ENCODE measurements around the gene PIK3C3. TPM values are rescaled to one million over a fixed set of nuclear protein-coding genes. Genes with fewer than 3 reads are reported as not detected.

Gene PIK3C3
- total and polyA plus RNA-seq, 9 of the 15 experiments (the other 6 are each of a cell fraction or from before 2014, with no cell fraction given): 27.0 to 101 (median 42.9) TPM

- ChIA-PET CTCF (ENCODE audit: low intra/inter-chr PET ratio) (no interaction called here), POLR2A (interaction anchor here (0.7 kb wide), 1 partner anchor 31 kb away, joined by 3 read pairs; no protein-coding TSS in a partner anchor)
- H3K27ac ChIP-seq (ENCODE audit: extremely low read depth, low read depth, low read length): no peak overlapping the region
- BruUV-seq (replicated peaks): no TSS peak
- H3K79me2 ChIP-seq (ENCODE audit: control insufficient read depth, insufficient read depth, low read length): peaks cover 50% of the 10 kb centered on the region
- no peaks in the 10 kb centered on the region; a peak in 1 of 5 replicates for H3K4me1 ChIP-seq (replicated peaks in 1 of 2; ENCODE audit: control insufficient read depth in 2 of 2, insufficient read depth in 2 of 2, low read length in 2 of 2)
- H3K4me3 ChIP-seq: no peak overlapping the region
- H3K4me2 ChIP-seq (ENCODE audit: insufficient read depth, low read length): no peak overlapping the region
- H3K9me1 ChIP-seq (ENCODE audit: control insufficient read depth, insufficient read depth, low read length): no peaks in the 10 kb centered on the region
- in situ Hi-C loops (cut with MboI) (no loop called here), intact Hi-C loops (cut with micrococcal nuclease) (loop anchor here (5.0 kb wide), 1 partner anchor 33 kb away; no protein-coding TSS in a partner anchor)
- FAIRE-seq (no peak), ATAC-seq (no peak), DNase-seq (ENCODE audit: extremely low read depth in 1 of 4, low spot score in 3 of 4) (no peak)
- H3K36me3 ChIP-seq (ENCODE audit: control insufficient read depth, insufficient read depth, low read length): peaks cover 61% of the 10 kb centered on the region
- H3K9me3 ChIP-seq (replicated peaks; ENCODE audit: control insufficient read depth, insufficient read depth, low read depth, low read length): no peaks in the 10 kb centered on the region
- H3K27me3 ChIP-seq (ENCODE audit: control insufficient read depth in 2 of 2, insufficient read depth in 2 of 2, low read length in 2 of 2): no peaks in the 10 kb centered on the region
- TF ChIP-seq MAFG (tag; conservative IDR thresholded peaks at IDR 0.05) (peak; percentile 67), NFE2 (IDR thresholded peaks at IDR 0.05; ENCODE audit: low read depth) (0 out of 2 replicates have a peak, but pooled peaks have one; percentile 14), GTF2A2 (tag; IDR thresholded peaks at IDR 0.05) (no peak), MAFF (IDR thresholded peaks at IDR 0.05; ENCODE audit: low read length) (peak; percentile 51), XRCC5 (IDR thresholded peaks at IDR 0.05; ENCODE audit: low read depth, low read length) (no peak), NFE2L1 (tag; IDR thresholded peaks at IDR 0.05; ENCODE audit: borderline replicate concordance, low read depth) (peak; percentile 47; the same call in 1 of the 2 replicates), BHLHE40 (IDR thresholded peaks at IDR 0.05; ENCODE audit: low read length) (no peak), MAFK (IDR thresholded peaks at IDR 0.05; ENCODE audit: low read length) (peak; percentile 39; the same call in 1 of the 2 replicates)
- TF ChIP-seq, protein P1, sequence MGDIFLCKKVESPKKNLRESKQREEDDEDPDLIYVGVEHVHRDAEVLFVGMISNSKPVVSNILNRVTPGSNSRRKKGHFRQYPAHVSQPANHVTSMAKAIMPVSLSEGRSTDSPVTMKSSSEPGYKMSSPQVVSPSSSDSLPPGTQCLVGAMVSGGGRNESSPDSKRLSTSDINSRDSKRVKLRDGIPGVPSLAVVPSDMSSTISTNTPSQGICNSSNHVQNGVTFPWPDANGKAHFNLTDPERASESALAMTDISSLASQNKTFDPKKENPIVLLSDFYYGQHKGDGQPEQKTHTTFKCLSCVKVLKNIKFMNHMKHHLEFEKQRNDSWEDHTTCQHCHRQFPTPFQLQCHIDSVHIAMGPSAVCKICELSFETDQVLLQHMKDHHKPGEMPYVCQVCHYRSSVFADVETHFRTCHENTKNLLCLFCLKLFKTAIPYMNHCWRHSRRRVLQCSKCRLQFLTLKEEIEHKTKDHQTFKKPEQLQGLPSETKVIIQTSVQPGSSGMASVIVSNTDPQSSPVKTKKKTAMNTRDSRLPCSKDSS (IDR thresholded peaks at IDR 0.05; ENCODE audit: low read depth, partially characterized antibody): no peak
- H4K20me1 ChIP-seq (replicated peaks; ENCODE audit: control insufficient read depth, insufficient read depth, low read length): no peaks in the 10 kb centered on the region
- no peak overlapping the region for H2AFZ ChIP-seq (ENCODE audit: low read depth, low read length)
- H3K9ac ChIP-seq (ENCODE audit: insufficient read depth in 1 of 2, low read depth in 2 of 2, low read length in 2 of 2): no peak overlapping the region
- WGBS (ENCODE audit: insufficient coverage, low coverage, missing lambda C conversion rate): 81% methylated on average over 1 of the region's 1 CpG
Observed at GRCh38 chr18:41959045-41959444, 4.0 kb downstream of the PIK3C3 start.
